GM12864 (cell line): ENCODE measurements around the gene ZNF322.

Experiments used
- DNase-seq: peaks from one replicate; pipeline ENCODE4 v3.0.0-alpha.2; 2011; ENCODE audit warnings: low read depth
- H3K4me3 ChIP-seq: 2 replicates; pipeline ENCODE4 v1.5.1; 2011; ENCODE audit warnings: mild to moderate bottlenecking, low read depth, low read length, control low read depth
- CTCF ChIP-seq: IDR thresholded peaks from 2 replicates; pipeline ENCODE4 v1.5.1; 2011; ENCODE audit warnings: low read depth, mild to moderate bottlenecking, moderate library complexity, low read length, control low read depth, inconsistent platforms; ENCODE audit errors: missing control alignments

The ZNF322 gene

GRCh38 chr6:26598267-26598666 lies 61.3 kb downstream of the ZNF322 start:
- no peak for TF ChIP-seq CTCF
- H3K4me3 ChIP-seq, result no peak overlapping the region

GRCh38 chr6:26597821-26598220 lies 61.7 kb downstream of the ZNF322 start:
- TF ChIP-seq CTCF, result no peak
- H3K4me3 ChIP-seq, result peak overlapping the region; percentile 95
- no peak for DNase-seq

More at GRCh38 chr6:26598267-26598666, 61.3 kb downstream of the ZNF322 start:
- DNase-seq, result no peak

- TF ChIP-seq CTCF, result no peak
- peak overlapping the region; percentile 95 for H3K4me3 ChIP-seq
- no peak for DNase-seq
Observed at GRCh38 chr6:26597389-26597766, 62.2 kb downstream of the ZNF322 start.

GRCh38 chr6:26596579-26597388 lies 62.8 kb downstream of the ZNF322 start, which contains the start of gene ABT1:
ABT1 (plus strand) TSS chr6:26596953; CDS start chr6:26596983, 30 bp downstream.
- DNase-seq, result peak; percentile 95
- H3K4me3 ChIP-seq, result peak within 1 kb of the TSS; percentile 95
- no peak for TF ChIP-seq CTCF

GRCh38 chr6:26595669-26596269 lies 63.8 kb downstream of the ZNF322 start:
- TF ChIP-seq CTCF, result peak; percentile 91
- H3K4me3 ChIP-seq, result peak overlapping the region; percentile 95
- peak; percentile 62 for DNase-seq

GRCh38 chr6:26594730-26595632 lies 64.6 kb downstream of the ZNF322 start:
- no peak for DNase-seq
- TF ChIP-seq CTCF, result no peak
- H3K4me3 ChIP-seq, result no peak overlapping the region; the same call in 1 of the 2 replicates
